Neural cell (in vitro differentiated cells): ENCODE measurements around the gene TMEM101. TPM values are rescaled to one million over a fixed set of nuclear protein-coding genes. Genes with fewer than 3 reads are reported as not detected.

ENCODE experiments used
- H2AFZ ChIP-seq: fragments of 200-600, 300-800 bp; sonication (generic), shearing (Covaris generic); 2 replicates; pipeline ENCODE4 v1.6.0; 2014; ENCODE audit warnings: low read depth, mild to moderate bottlenecking, antibody characterized with exemption, low read length, moderate library complexity
- H3F3A ChIP-seq: fragments of 200-600 bp; shearing (Covaris generic); 2 replicates; pipeline ENCODE4 v1.6.1; 2016; ENCODE audit warnings: mild to moderate bottlenecking, moderate library complexity, mixed read lengths, antibody characterized with exemption, low read length; ENCODE audit not compliant: insufficient read depth, poor library complexity, severe bottlenecking
- H3K27ac ChIP-seq: fragments of 200-600, 300-800 bp; sonication (generic), shearing (Covaris generic); 2 replicates; pipeline ENCODE4 v1.5.1; 2014; ENCODE audit warnings: mild to moderate bottlenecking, low read length, moderate library complexity
- H3K27me3 ChIP-seq: fragments of 300-800, 200-600 bp; sonication (generic), shearing (Covaris generic); 2 replicates; pipeline ENCODE4 v1.6.0; 2014; ENCODE audit warnings: mild to moderate bottlenecking, low read depth, low read length, moderate library complexity; ENCODE audit not compliant: insufficient read depth
- H3K36me3 ChIP-seq: fragments of 300-800, 200-600 bp; sonication (generic), shearing (Covaris generic); 2 replicates; pipeline ENCODE4 v1.5.1; 2014; ENCODE audit warnings: mild to moderate bottlenecking, antibody characterized with exemption, low read length, moderate library complexity; ENCODE audit not compliant: insufficient read depth
- H3K4me2 ChIP-seq: fragments of 300-800, 200-600 bp; sonication (generic), shearing (Covaris generic); 2 replicates; pipeline ENCODE4 v1.6.0; 2014; ENCODE audit warnings: mild to moderate bottlenecking, low read length
- H3K4me3 ChIP-seq: fragments of 300-800, 200-600 bp; sonication (generic), shearing (Covaris generic); 2 replicates; pipeline ENCODE4 v1.5.1; 2014; ENCODE audit warnings: mild to moderate bottlenecking, low read length, moderate library complexity
- H3K79me2 ChIP-seq: fragments of 200-600 bp; shearing (Covaris generic); replicated peaks from 2 replicates; pipeline ENCODE4 v1.6.0; 2014; ENCODE audit warnings: mild to moderate bottlenecking, low read length, moderate library complexity; ENCODE audit not compliant: insufficient read depth
- H3K9ac ChIP-seq: fragments of 300-800, 200-600 bp; sonication (generic), shearing (Covaris generic); 2 replicates; pipeline ENCODE4 v1.6.1; 2016; ENCODE audit warnings: mild to moderate bottlenecking, low read length, mixed read lengths
- H3K9me2 ChIP-seq: fragments of 200-600 bp; shearing (Covaris generic); 2 replicates; pipeline ENCODE4 v1.6.1; 2016; ENCODE audit warnings: mild to moderate bottlenecking, low read length, mixed read lengths; ENCODE audit not compliant: insufficient read depth
- H3K9me3 ChIP-seq: fragments of 200-600, 300-800 bp; sonication (generic), shearing (Covaris generic); 2 replicates; pipeline ENCODE4 v1.6.1; 2016; ENCODE audit warnings: mild to moderate bottlenecking, mixed run types, low read length, moderate library complexity, mixed read lengths
- H4K20me1 ChIP-seq: fragments of 200-600 bp; shearing (Covaris generic); 2 replicates; pipeline ENCODE4 v1.6.1; 2016; ENCODE audit warnings: mild to moderate bottlenecking, mixed run types; ENCODE audit not compliant: insufficient read depth
- CTCF ChIP-seq: fragments of 450-650 bp; IDR thresholded peaks from 2 replicates; pipeline ENCODE4 v1.5.1; 2014; ENCODE audit warnings: antibody characterized with exemption, mild to moderate bottlenecking, moderate library complexity; ENCODE audit not compliant: poor library complexity, severe bottlenecking
- EP300 ChIP-seq: fragments of 450-650 bp; conservative IDR thresholded peaks from 2 replicates; pipeline ENCODE4 v1.6.1; 2014; ENCODE audit warnings: antibody characterized with exemption, mild to moderate bottlenecking, moderate library complexity; ENCODE audit not compliant: poor library complexity, severe bottlenecking
- EZH2 ChIP-seq: fragments of 200-600, 300-800 bp; shearing (Covaris generic), sonication (generic); IDR thresholded peaks from 2 replicates; pipeline ENCODE4 v1.6.1; 2014; ENCODE audit warnings: antibody characterized with exemption, low read length, borderline replicate concordance, mild to moderate bottlenecking; ENCODE audit not compliant: insufficient read depth, poor library complexity, severe bottlenecking
- MXI1 ChIP-seq: fragments of 450-650 bp; conservative IDR thresholded peaks from 2 replicates; pipeline ENCODE4 v1.6.1; 2014; ENCODE audit warnings: antibody characterized with exemption, mild to moderate bottlenecking; ENCODE audit not compliant: poor library complexity, severe bottlenecking
- POLR2AphosphoS5 ChIP-seq: IDR thresholded peaks from 2 replicates; pipeline ENCODE4 v1.6.1; 2012
- RAD21 ChIP-seq: fragments of 450-650 bp; conservative IDR thresholded peaks from 2 replicates; pipeline ENCODE4 v1.6.1; 2014; ENCODE audit warnings: antibody characterized with exemption, mild to moderate bottlenecking, moderate library complexity
- REST ChIP-seq: IDR thresholded peaks from 2 replicates; pipeline ENCODE4 v1.6.1; 2012; ENCODE audit warnings: borderline replicate concordance
- SMC3 ChIP-seq: fragments of 450-650 bp; conservative IDR thresholded peaks from 2 replicates; pipeline ENCODE4 v1.6.1; 2014; ENCODE audit warnings: antibody characterized with exemption, mild to moderate bottlenecking, moderate library complexity; ENCODE audit not compliant: poor library complexity
- TAF1 ChIP-seq: IDR thresholded peaks from 2 replicates; pipeline ENCODE4 v1.6.1; 2012; ENCODE audit warnings: low read depth
- polyA plus RNA-seq: library from polyadenylated mRNA; depleted of rRNA; stranded (reverse); fragments of >200 nt; gene quantifications from 2 replicates; pipeline ENCODE4 v1.2.3, GENCODE V29; 2014

TMEM101 gene
- polyA plus RNA-seq, 1 donor from 2014 or later = 59.3 TPM

- Histone ChIP-seq H4K20me1 (no peaks in the 10 kb centered on the region), H3K36me3 (no peaks in the 10 kb centered on the region), H2AFZ (no peak overlapping the region), H3K9me2 (no peaks in the 10 kb centered on the region), H3K27me3 (peaks cover 11% of the 10 kb centered on the region), H3F3A (no peaks in the 10 kb centered on the region), H3K79me2 (no peaks in the 10 kb centered on the region), H3K4me2 (no peak overlapping the region), H3K9ac (no peak overlapping the region), H3K27ac (no peak overlapping the region), H3K9me3 (no peaks in the 10 kb centered on the region), H3K4me3 (no peak overlapping the region)
- no peak for TF ChIP-seq REST
- TF ChIP-seq RAD21 = no peak
- no peak for TF ChIP-seq SMC3
- TF ChIP-seq EP300 = no peak
- no peak for TF ChIP-seq MXI1
- TF ChIP-seq POLR2AphosphoS5 = no peak
- no peak for TF ChIP-seq EZH2
- TF ChIP-seq TAF1 = no peak
- TF ChIP-seq CTCF = no peak
These were observed 36.7 kb downstream of the TMEM101 start for GRCh38 chr17:43978078-43978477.

- H3K4me3 ChIP-seq = no peak overlapping the region
- no peak overlapping the region for H2AFZ ChIP-seq
- no peaks in the 10 kb centered on the region for H3K9me3 ChIP-seq
- H4K20me1 ChIP-seq = no peaks in the 10 kb centered on the region
- no peak overlapping the region for H3K9ac ChIP-seq
- no peaks in the 10 kb centered on the region for H3F3A ChIP-seq
- TF ChIP-seq CTCF (no peak), EZH2 (no peak), POLR2AphosphoS5 (no peak), RAD21 (no peak), MXI1 (no peak), TAF1 (no peak), SMC3 (no peak), EP300 (no peak), REST (no peak)
- peaks cover 2% of the 10 kb centered on the region for H3K27me3 ChIP-seq
- H3K9me2 ChIP-seq = no peaks in the 10 kb centered on the region
- no peaks in the 10 kb centered on the region for H3K79me2 ChIP-seq
- H3K36me3 ChIP-seq = no peaks in the 10 kb centered on the region
- H3K4me2 ChIP-seq = no peak overlapping the region
- no peak overlapping the region for H3K27ac ChIP-seq
These were observed 37.6 kb downstream of the TMEM101 start for GRCh38 chr17:43976963-43977837.
